ENCODE data around the gene PRKN. TPM values are rescaled to one million over a fixed set of nuclear protein-coding genes. Genes with fewer than 3 reads are reported as not detected.

PRKN gene
- polyA plus RNA-seq, 1 experiment = 0.71 TPM

DNA sequence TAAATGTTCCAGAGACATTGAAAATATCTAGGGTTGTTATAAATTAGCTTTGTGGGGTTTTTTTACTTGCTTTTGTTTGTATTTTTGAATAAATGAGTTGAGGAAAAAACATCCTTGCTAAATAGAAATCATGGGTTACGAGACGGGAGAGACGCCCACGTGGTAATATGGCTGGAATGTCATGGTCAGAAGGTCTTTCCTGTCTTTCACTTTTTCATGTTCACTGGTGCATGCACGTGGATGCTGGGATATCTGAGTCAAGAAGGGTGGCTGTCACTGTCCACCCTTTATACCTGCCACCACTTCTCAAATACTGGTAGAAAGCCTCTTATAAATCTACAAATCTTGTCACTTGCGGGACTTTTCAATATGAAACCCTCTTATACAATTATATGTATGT is 1195.0 kb downstream of the PRKN start:
- TF ChIP-seq, protein P1, sequence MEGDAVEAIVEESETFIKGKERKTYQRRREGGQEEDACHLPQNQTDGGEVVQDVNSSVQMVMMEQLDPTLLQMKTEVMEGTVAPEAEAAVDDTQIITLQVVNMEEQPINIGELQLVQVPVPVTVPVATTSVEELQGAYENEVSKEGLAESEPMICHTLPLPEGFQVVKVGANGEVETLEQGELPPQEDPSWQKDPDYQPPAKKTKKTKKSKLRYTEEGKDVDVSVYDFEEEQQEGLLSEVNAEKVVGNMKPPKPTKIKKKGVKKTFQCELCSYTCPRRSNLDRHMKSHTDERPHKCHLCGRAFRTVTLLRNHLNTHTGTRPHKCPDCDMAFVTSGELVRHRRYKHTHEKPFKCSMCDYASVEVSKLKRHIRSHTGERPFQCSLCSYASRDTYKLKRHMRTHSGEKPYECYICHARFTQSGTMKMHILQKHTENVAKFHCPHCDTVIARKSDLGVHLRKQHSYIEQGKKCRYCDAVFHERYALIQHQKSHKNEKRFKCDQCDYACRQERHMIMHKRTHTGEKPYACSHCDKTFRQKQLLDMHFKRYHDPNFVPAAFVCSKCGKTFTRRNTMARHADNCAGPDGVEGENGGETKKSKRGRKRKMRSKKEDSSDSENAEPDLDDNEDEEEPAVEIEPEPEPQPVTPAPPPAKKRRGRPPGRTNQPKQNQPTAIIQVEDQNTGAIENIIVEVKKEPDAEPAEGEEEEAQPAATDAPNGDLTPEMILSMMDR (IDR thresholded peaks at IDR 0.05; ENCODE audit: insufficient read depth, low read depth, low read length) = no peak
- DNase-seq (ENCODE audit: low read depth) = no peak
- POLR2A ChIA-PET = no interaction called here
- H3K4me3 ChIP-seq (ENCODE audit: low read depth, low read length) = no peak overlapping the region
- no peaks in the 10 kb centered on the region for H3K36me3 ChIP-seq (ENCODE audit: control insufficient read depth, insufficient read depth, low read length)
- CTCF ChIA-PET = no interaction called here
- H3K27me3 ChIP-seq (ENCODE audit: control insufficient read depth, insufficient read depth, low read length) = no peaks in the 10 kb centered on the region

DNA sequence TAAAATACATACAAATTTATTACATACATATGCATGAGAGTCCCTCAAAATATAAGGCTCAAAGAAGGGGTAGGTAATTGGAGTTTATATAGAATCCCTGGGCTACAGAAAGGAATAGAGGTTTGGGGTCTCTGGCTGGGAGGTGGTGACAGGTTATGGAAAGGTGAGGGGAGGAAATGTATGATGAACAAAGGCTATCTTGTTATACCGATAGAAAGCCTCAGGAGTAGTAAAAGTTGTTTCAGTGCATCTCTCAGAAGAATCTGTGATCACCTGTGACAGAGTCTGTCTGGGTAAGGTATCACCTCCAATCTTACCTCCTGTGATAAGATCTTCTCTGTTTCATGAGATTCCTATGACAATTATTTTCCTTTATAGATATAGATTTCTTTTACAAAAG is 1200.8 kb downstream of the PRKN start:
- TF ChIP-seq, protein P1 (IDR thresholded peaks at IDR 0.05; ENCODE audit: insufficient read depth, low read depth, low read length) = no peak

DNA sequence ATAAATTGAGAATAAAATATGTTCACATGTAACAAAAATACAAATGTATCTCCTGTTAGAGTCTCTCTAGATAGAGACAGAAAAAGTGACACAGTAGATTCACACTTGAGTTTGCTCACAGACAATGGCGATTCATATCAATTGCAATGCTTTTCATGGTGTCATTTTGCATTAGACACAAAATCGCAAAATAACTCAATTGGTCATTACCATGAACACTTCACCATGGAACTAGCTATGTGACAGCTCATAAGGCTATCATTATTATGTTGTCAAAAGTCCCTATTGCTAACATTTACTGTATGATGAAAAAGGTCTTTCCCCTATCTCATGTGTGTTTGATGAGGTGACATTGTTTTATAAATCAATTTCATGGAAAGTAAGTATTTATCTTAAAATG is 1204.2 kb downstream of the PRKN start:
- POLR2A ChIA-PET = no interaction called here

More for the DNA sequence above, 1200.8 kb downstream of the PRKN start:
- CTCF ChIA-PET = no interaction called here
- POLR2A ChIA-PET = no interaction called here
- no peak overlapping the region for H3K4me3 ChIP-seq (ENCODE audit: low read depth, low read length)
- no peaks in the 10 kb centered on the region for H3K36me3 ChIP-seq (ENCODE audit: control insufficient read depth, insufficient read depth, low read length)
- DNase-seq (ENCODE audit: low read depth) = no peak
- no peaks in the 10 kb centered on the region for H3K27me3 ChIP-seq (ENCODE audit: control insufficient read depth, insufficient read depth, low read length)

DNA sequence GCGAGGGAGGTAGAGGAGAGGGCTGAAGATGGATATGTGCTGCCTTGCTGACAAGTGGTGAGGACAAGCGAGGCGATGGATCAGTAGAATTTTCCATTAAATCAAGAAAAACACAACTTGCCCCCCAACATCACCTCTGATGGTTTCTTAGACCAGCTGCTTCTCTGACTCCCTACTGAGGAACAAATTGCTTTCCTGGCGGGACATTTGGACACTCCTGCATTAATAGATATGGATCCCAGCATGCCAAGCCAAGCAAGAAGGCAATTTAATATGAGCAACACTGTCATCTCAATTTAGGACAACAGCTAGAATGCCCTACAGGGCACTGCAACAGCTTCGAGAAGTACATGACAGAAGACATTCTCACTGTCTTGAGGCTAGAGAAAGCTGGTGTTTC is 1205.3 kb downstream of the PRKN start:
- H3K36me3 ChIP-seq (ENCODE audit: control insufficient read depth, insufficient read depth, low read length) = no peaks in the 10 kb centered on the region
- ChIA-PET CTCF (no interaction called here), POLR2A (no interaction called here)
- no peak for DNase-seq (ENCODE audit: low read depth)
- TF ChIP-seq, protein P1 (IDR thresholded peaks at IDR 0.05; ENCODE audit: insufficient read depth, low read depth, low read length) = no peak
- H3K4me3 ChIP-seq (ENCODE audit: low read depth, low read length) = no peak overlapping the region
- no peaks in the 10 kb centered on the region for H3K27me3 ChIP-seq (ENCODE audit: control insufficient read depth, insufficient read depth, low read length)

More for the DNA sequence above, 1204.2 kb downstream of the PRKN start:
- CTCF ChIA-PET = no interaction called here
- no peaks in the 10 kb centered on the region for H3K27me3 ChIP-seq (ENCODE audit: control insufficient read depth, insufficient read depth, low read length)
- no peak overlapping the region for H3K4me3 ChIP-seq (ENCODE audit: low read depth, low read length)
- DNase-seq (ENCODE audit: low read depth) = no peak
- TF ChIP-seq, protein P1 (IDR thresholded peaks at IDR 0.05; ENCODE audit: insufficient read depth, low read depth, low read length) = no peak
- no peaks in the 10 kb centered on the region for H3K36me3 ChIP-seq (ENCODE audit: control insufficient read depth, insufficient read depth, low read length)

DNA sequence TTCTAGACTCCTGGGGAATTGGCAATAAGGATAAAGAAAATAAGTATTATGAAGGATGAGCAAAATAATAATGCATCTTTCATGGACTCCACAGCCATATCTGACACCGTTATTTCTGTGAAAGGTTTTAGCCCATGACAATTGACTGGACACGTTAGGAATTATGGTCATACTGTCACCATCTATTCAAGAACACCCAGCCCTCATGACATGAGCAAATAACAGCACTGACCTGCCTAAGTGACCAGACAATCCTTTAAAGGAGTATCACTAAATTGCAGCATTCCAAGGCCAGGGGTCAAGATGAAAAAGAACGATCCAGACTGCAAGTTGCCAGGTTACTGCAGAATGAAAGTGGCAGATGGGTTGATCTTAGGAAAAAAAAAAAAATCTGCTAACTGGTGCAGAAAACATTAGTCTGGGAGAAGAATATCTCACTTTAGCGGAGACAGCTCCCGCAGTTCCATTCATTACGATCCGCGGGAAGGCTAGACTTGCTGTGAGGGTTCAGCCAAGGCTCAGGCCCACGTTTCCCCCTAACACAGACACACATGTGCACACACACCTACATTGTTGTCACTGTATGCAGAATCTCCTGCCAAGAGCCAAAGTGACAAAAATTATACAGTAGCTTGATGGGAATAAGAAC is 1216.0 kb downstream of the PRKN start:
- H3K4me3 ChIP-seq (ENCODE audit: low read depth, low read length) = no peak overlapping the region
- no peak for DNase-seq (ENCODE audit: low read depth)
- CTCF ChIA-PET = interaction anchor here (0.6 to 1.0 kb wide), 2 partner anchors 30 to 99 kb away, joined by 3 read pairs; no protein-coding TSS in a partner anchor
- TF ChIP-seq, protein P1 (IDR thresholded peaks at IDR 0.05; ENCODE audit: insufficient read depth, low read depth, low read length) = no peak
- H3K27me3 ChIP-seq (ENCODE audit: control insufficient read depth, insufficient read depth, low read length) = no peaks in the 10 kb centered on the region
- no peaks in the 10 kb centered on the region for H3K36me3 ChIP-seq (ENCODE audit: control insufficient read depth, insufficient read depth, low read length)
- POLR2A ChIA-PET = no interaction called here
